Kidney (tissue), 14 donors: ENCODE results near the gene ZNF268. TPM values are rescaled to one million over a fixed set of nuclear protein-coding genes. Genes with fewer than 3 reads are reported as not detected.

Experiments
- DNase-seq, 5 donors: peaks; one replicate each; pipeline ENCODE4 v3.0.0-alpha.2; 2013 to 2020
- FAIRE-seq: peaks from 2 replicates; lab custom pipeline; 2012; peaks lifted over from hg19 to GRCh38; lab: Jason Lieb, UNC
- H3K27ac ChIP-seq, 2 donors: one replicate each; pipeline ENCODE4 v1.7.0; 2013; ENCODE audit warnings: low read depth in 2 of 2, low read length in 2 of 2, inconsistent platforms in 1 of 2
- H3K27me3 ChIP-seq: one replicate; pipeline ENCODE4 v1.7.1; 2013; ENCODE audit warnings: low read length, inconsistent platforms; ENCODE audit not compliant: control insufficient read depth, insufficient read depth
- H3K36me3 ChIP-seq, 3 donors: one replicate each; pipeline versions ENCODE4 v1.7.0 to v1.7.1; 2013; ENCODE audit warnings: low read length in 3 of 3, control low read depth in 1 of 3, inconsistent platforms in 1 of 3; ENCODE audit not compliant: insufficient read depth in 3 of 3, control insufficient read depth in 2 of 3
- H3K4me1 ChIP-seq, 3 donors: one replicate each; pipeline versions ENCODE4 v1.7.0 to v1.7.1; 2013; ENCODE audit warnings: low read length in 3 of 3, inconsistent platforms in 1 of 3, low read depth in 1 of 3; ENCODE audit not compliant: control insufficient read depth in 2 of 3, insufficient read depth in 2 of 3
- H3K4me3 ChIP-seq, 3 donors: one replicate each; pipeline versions ENCODE4 v1.7.0 to v1.8.1; 2013; ENCODE audit warnings: low read length in 3 of 3, control low read depth in 1 of 3, inconsistent platforms in 1 of 3
- H3K9ac ChIP-seq, 3 donors: one replicate each; pipeline versions ENCODE4 v1.7.0 to v1.7.1; 2013; ENCODE audit warnings: low read length in 3 of 3, control low read depth in 1 of 3, inconsistent platforms in 1 of 3
- H3K9me3 ChIP-seq, 3 donors: one replicate each; pipeline versions ENCODE4 v1.7.0 to v1.7.1; 2013; ENCODE audit warnings: low read length in 3 of 3, control low read depth in 1 of 3, inconsistent platforms in 1 of 3; ENCODE audit not compliant: control insufficient read depth in 2 of 3, insufficient read depth in 1 of 3
- CTCF ChIP-seq: IDR thresholded peaks from 3 replicates; pipeline ENCODE4 v1.5.1; 2012; ENCODE audit warnings: mild to moderate bottlenecking, moderate library complexity, borderline replicate concordance; ENCODE audit not compliant: insufficient read depth; ENCODE audit errors: extremely low read depth
- intact Hi-C: fragments of 100-400 bp; cut with DNase I; formaldehyde crosslinking; loops from one replicate; pipeline ENCODE4 v1.11.1; 2022
- polyA plus RNA-seq: library from polyadenylated mRNA; stranded (reverse); fragments of 350-450 nt; fragmentation: Illumina TruSeq; extraction: RNeasy Lipid Tissue Mini Kit (QIAGEN cat#74804); gene quantifications from one replicate; pipeline ENCODE4 v1.2.3, GENCODE V29; 2014; ENCODE audit warnings: low read depth, low replicate concordance; ENCODE audit not compliant: insufficient read depth
- total RNA-seq: library from RNA; stranded (reverse); fragmentation: NEBNext Ultra II Directional; extraction: Animal tissue kit (Norgen Biotek cat#: 25700); gene quantifications from one replicate; pipeline ENCODE4 v1.2.1, GENCODE V29; 2021
- donor health status: control.
- donor health status: control.
- donor health status: control.
- donor health status: control.
- donor health status: control.
- donor health status: DM: yes; HTN: yes; CAD: no.
- donor health status: Normal renal cell carcinoma (clear cell type).

Gene ZNF268
- total and polyA plus RNA-seq, 2 donors from 2014 or later: 6.7 to 33.4 TPM

DNA sequence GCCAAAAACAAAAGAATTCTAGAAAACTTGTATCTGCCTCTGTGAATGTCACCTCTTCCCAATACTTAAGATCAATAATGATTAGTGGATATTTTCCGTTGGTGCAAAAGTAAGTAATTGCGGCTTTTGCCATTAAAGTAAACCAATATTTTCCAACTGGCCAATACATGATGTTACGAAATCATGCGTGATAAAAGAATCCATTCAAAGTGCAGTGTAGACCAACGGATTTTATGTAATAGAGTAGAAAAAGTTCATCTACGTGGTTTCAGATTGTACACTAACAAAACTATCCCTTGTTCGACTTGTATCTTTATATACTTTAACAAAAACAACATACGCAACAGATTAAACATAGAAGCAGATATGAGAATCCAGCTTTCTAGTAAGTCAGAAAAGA, 626 bp upstream of the ZNF268 start:
- DNase-seq: no peak
- TF ChIP-seq CTCF: no peak
- H3K9ac ChIP-seq: no peak overlapping the region
- peak overlapping the region in 2 of 3 donors; percentile 36 to 100 for H3K4me3 ChIP-seq
- peaks cover 0 to 6% (median 2%) of the 10 kb centered on the region in 3 donors for H3K4me1 ChIP-seq
- FAIRE-seq: no peak
- H3K36me3 ChIP-seq: peaks cover 2 to 10% (median 9%) of the 10 kb centered on the region in 3 donors
- no peak overlapping the region for H3K27ac ChIP-seq
- no peaks in the 10 kb centered on the region for H3K27me3 ChIP-seq
- peaks cover under 1 to 21% (median 2%) of the 10 kb centered on the region in 3 donors for H3K9me3 ChIP-seq
- intact Hi-C loops: no loop called here

- peaks cover 28 to 73% (median 46%) of the 10 kb centered on the region in 3 donors for H3K9me3 ChIP-seq
- intact Hi-C loops: no loop called here
- no peak for TF ChIP-seq CTCF
- DNase-seq (no peak), FAIRE-seq (no peak)
- no peak overlapping the region for H3K4me3 ChIP-seq
- H3K36me3 ChIP-seq: peaks cover 62 to 88% (median 75%) of the 10 kb centered on the region in 3 donors
- no peak overlapping the region for H3K27ac ChIP-seq
- no peak overlapping the region for H3K9ac ChIP-seq
- no peaks in the 10 kb centered on the region for H3K27me3 ChIP-seq
- no peaks in the 10 kb centered on the region for H3K4me1 ChIP-seq
These were observed 8.9 kb downstream of the ZNF268 start for GRCh38 chr12:133190176-133190575.

DNA sequence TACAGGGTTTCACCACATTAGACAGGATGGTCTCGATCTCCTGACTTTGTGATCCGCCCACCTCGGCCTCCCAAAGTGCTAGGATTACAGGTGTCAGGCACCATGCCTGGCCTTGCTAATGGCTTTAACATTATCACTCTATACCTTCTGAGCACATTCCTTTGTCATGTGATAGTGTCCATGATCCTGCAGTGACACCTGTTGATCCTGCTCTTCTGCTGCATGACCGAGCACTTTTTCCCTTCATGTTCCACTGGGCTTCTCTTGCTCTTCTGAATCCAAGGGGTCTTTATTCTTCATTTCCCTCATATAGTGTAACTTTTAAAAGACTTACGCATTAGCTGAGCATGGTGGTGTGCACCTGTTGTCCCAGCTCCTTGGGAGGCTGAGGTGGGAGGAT, 11.6 kb downstream of the ZNF268 start:
- peaks cover 59 to 76% (median 61%) of the 10 kb centered on the region in 3 donors for H3K36me3 ChIP-seq
- H3K27me3 ChIP-seq: no peaks in the 10 kb centered on the region
- no peak for FAIRE-seq
- DNase-seq: no peak
- no peaks in the 10 kb centered on the region for H3K4me1 ChIP-seq
- H3K4me3 ChIP-seq: peak overlapping the region in 1 of 3 donors; percentile 29
- H3K9ac ChIP-seq: no peak overlapping the region
- peaks cover 23 to 67% (median 44%) of the 10 kb centered on the region in 3 donors for H3K9me3 ChIP-seq
- intact Hi-C loops: no loop called here
- no peak overlapping the region for H3K27ac ChIP-seq
- TF ChIP-seq CTCF: no peak

- H3K9ac ChIP-seq: no peak overlapping the region
- H3K36me3 ChIP-seq: peaks cover 23 to 36% (median 24%) of the 10 kb centered on the region in 3 donors
These were observed 20.6 kb downstream of the ZNF268 start for GRCh38 chr12:133201888-133202287.

More at GRCh38 chr12:133201888-133202287, 20.6 kb downstream of the ZNF268 start:
- FAIRE-seq: no peak
- no peak for DNase-seq
- peaks cover 31 to 65% (median 60%) of the 10 kb centered on the region in 3 donors for H3K9me3 ChIP-seq
- intact Hi-C loops: no loop called here
- H3K27me3 ChIP-seq: no peaks in the 10 kb centered on the region
- no peak for TF ChIP-seq CTCF
- H3K4me3 ChIP-seq: peak overlapping the region in 2 of 3 donors; percentile 22 to 65
- H3K4me1 ChIP-seq: no peaks in the 10 kb centered on the region
- no peak overlapping the region for H3K27ac ChIP-seq
